Ishikawa (cell line): ENCODE results near the gene WSCD1.

Experiments used
- CEBPB ChIP-seq: IDR thresholded peaks from 2 replicates; pipeline ENCODE4 v1.6.1; 2012
- CREB1 ChIP-seq: IDR thresholded peaks from 2 replicates; pipeline ENCODE4 v1.6.1; 2012; ENCODE audit warnings: low read depth
- EGR1 ChIP-seq: IDR thresholded peaks from 2 replicates; pipeline ENCODE4 v1.6.1; 2012
- EP300 ChIP-seq: IDR thresholded peaks from 2 replicates; pipeline ENCODE4 v1.6.1; 2012; ENCODE audit warnings: borderline replicate concordance
- FOXM1 ChIP-seq: IDR thresholded peaks from 2 replicates; pipeline ENCODE4 v1.6.1; 2012; ENCODE audit warnings: low read depth, borderline replicate concordance
- NFIC ChIP-seq: IDR thresholded peaks from 2 replicates; pipeline ENCODE4 v1.6.1; 2012
- RAD21 ChIP-seq: IDR thresholded peaks from 2 replicates; pipeline ENCODE4 v1.6.1; 2012; ENCODE audit warnings: low read depth
- TAF1 ChIP-seq: IDR thresholded peaks from 2 replicates; pipeline ENCODE4 v1.6.1; 2012; ENCODE audit warnings: low read depth, mild to moderate bottlenecking
- TCF12 ChIP-seq: IDR thresholded peaks from 2 replicates; pipeline ENCODE4 v1.6.1; 2012; ENCODE audit warnings: low read depth
- TEAD4 ChIP-seq: IDR thresholded peaks from 2 replicates; pipeline ENCODE4 v1.6.1; 2012
- YY1 ChIP-seq: IDR thresholded peaks from 2 replicates; pipeline ENCODE4 v1.6.1; 2012; ENCODE audit warnings: low read depth
- ZBTB7A ChIP-seq: IDR thresholded peaks from 2 replicates; pipeline ENCODE4 v1.6.1; 2012; ENCODE audit warnings: low read depth
- TF ChIP-seq, protein P1 (sequence below): IDR thresholded peaks from 2 replicates; pipeline ENCODE4 v1.6.1; 2012
- TF ChIP-seq, protein P2 (sequence below): IDR thresholded peaks from 2 replicates; pipeline ENCODE4 v1.6.1; 2012
- TF ChIP-seq, protein P3 (sequence below): IDR thresholded peaks from 2 replicates; pipeline ENCODE4 v1.6.1; 2012; ENCODE audit warnings: low read depth, mild to moderate bottlenecking

The WSCD1 gene

DNA sequence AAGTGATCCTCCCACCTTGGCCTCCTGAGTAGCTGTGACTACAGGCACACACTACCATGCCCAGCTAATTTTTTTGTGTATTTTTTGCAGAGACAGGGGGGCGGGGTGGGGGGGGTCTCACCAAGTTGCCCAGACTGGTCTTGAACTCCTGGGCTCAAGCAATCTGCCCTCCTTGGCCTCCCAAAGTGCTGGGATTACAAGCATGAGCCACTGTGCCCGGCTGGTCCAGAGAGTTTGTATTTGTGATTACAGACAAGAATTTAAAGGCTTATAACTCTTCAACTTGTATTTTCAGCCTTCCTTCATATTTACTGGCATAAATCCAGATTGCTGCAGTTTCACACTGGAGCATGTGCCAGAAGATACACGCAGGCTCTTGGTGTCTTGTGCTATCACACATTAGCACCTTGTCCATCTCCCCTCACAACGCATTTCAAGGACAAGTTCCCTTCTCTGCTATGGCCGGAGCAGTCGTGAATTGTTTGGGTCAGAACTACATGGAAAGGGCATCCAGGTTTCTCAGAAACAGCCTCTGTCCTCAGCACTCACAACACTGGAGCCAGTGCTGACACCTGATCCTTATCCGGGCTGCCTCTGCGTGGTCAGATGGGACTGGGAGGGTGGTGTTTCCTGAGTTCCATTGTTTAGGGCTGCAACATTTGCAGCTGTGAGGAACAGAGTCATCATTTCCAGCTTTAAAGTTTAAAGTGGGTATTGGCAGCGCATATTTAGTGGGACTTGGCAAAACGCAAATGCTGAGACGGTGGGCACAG, 28.1 kb downstream of the WSCD1 start:
- no peak for TF ChIP-seq NFIC
- no peak for TF ChIP-seq TAF1
- TF ChIP-seq CEBPB = no peak
- no peak for TF ChIP-seq TCF12
- TF ChIP-seq, protein P1, sequence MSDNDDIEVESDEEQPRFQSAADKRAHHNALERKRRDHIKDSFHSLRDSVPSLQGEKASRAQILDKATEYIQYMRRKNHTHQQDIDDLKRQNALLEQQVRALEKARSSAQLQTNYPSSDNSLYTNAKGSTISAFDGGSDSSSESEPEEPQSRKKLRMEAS = no peak
- TF ChIP-seq, protein P2, sequence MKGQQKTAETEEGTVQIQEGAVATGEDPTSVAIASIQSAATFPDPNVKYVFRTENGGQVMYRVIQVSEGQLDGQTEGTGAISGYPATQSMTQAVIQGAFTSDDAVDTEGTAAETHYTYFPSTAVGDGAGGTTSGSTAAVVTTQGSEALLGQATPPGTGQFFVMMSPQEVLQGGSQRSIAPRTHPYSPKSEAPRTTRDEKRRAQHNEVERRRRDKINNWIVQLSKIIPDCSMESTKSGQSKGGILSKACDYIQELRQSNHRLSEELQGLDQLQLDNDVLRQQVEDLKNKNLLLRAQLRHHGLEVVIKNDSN = no peak
- TF ChIP-seq ZBTB7A = no peak
- no peak for TF ChIP-seq TEAD4
- TF ChIP-seq RAD21 = no peak
- TF ChIP-seq FOXM1 = no peak
- no peak for TF ChIP-seq EGR1
- TF ChIP-seq, protein P3, sequence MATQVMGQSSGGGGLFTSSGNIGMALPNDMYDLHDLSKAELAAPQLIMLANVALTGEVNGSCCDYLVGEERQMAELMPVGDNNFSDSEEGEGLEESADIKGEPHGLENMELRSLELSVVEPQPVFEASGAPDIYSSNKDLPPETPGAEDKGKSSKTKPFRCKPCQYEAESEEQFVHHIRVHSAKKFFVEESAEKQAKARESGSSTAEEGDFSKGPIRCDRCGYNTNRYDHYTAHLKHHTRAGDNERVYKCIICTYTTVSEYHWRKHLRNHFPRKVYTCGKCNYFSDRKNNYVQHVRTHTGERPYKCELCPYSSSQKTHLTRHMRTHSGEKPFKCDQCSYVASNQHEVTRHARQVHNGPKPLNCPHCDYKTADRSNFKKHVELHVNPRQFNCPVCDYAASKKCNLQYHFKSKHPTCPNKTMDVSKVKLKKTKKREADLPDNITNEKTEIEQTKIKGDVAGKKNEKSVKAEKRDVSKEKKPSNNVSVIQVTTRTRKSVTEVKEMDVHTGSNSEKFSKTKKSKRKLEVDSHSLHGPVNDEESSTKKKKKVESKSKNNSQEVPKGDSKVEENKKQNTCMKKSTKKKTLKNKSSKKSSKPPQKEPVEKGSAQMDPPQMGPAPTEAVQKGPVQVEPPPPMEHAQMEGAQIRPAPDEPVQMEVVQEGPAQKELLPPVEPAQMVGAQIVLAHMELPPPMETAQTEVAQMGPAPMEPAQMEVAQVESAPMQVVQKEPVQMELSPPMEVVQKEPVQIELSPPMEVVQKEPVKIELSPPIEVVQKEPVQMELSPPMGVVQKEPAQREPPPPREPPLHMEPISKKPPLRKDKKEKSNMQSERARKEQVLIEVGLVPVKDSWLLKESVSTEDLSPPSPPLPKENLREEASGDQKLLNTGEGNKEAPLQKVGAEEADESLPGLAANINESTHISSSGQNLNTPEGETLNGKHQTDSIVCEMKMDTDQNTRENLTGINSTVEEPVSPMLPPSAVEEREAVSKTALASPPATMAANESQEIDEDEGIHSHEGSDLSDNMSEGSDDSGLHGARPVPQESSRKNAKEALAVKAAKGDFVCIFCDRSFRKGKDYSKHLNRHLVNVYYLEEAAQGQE = no peak
- TF ChIP-seq CREB1 = no peak
- TF ChIP-seq YY1 = no peak
- TF ChIP-seq EP300 = no peak

GRCh38 chr17:6098823-6099180, 28.6 kb downstream of the WSCD1 start:
- no peak for TF ChIP-seq EGR1
- no peak for TF ChIP-seq TAF1
- no peak for TF ChIP-seq CREB1
- no peak for TF ChIP-seq NFIC
- TF ChIP-seq CEBPB = no peak
- no peak for TF ChIP-seq YY1
- no peak for TF ChIP-seq ZBTB7A
- no peak for TF ChIP-seq TCF12
- TF ChIP-seq TEAD4 = no peak

- TF ChIP-seq YY1 (no peak), TCF12 (no peak), CEBPB (no peak)
Observed at GRCh38 chr17:6099492-6099891, 29.3 kb downstream of the WSCD1 start.

DNA sequence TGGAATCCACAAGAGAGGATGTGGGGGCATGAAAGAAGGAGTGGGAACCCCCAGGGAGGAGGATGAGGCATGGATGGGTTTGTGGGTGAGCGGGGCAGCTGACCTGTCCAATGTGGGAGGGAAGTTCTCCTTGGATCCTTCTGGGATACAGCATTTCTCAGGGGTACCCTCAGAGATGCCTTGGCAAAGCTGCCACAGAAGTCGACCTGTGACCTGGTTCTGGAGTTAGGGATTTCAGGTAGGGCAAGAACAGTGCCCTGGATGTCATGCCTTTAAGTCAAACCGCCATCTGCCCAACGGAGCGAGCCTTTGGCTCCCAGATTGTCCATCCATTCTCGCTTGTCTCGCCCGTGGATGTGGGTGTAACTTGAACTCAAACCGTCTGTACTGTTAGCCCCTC, 30.0 kb downstream of the WSCD1 start:
- TF ChIP-seq, protein P3 = no peak
- TF ChIP-seq TCF12 (no peak), CEBPB (no peak), EGR1 (no peak), YY1 (no peak), NFIC (no peak), CREB1 (no peak), RAD21 (no peak)
- TF ChIP-seq, protein P1 = no peak

GRCh38 chr17:6100891-6101500, 30.8 kb downstream of the WSCD1 start:
- TF ChIP-seq, protein P1 = no peak
- TF ChIP-seq TAF1 (no peak), EGR1 (no peak), FOXM1 (no peak), CREB1 (no peak), EP300 (no peak), CEBPB (no peak), ZBTB7A (no peak), NFIC (no peak), TCF12 (no peak)
- TF ChIP-seq, protein P2 = no peak
- TF ChIP-seq, protein P3 = no peak
